HG02763 (cell line): ENCODE data around the gene CFAP61.
"Not testable (repeated sequence)": the region's sequence is repeated elsewhere in the genome, so short reads cannot be mapped to it uniquely, and the experiment has no call there.

Experiments used
- ATAC-seq: cut with Tn5 transposase; IDR thresholded peaks from one replicate; pipeline ENCODE4 v1.9.1; 2021; ENCODE audit warnings: mild to moderate bottlenecking, moderate library complexity; ENCODE audit not compliant: unreplicated experiment

Gene CFAP61, protein sequence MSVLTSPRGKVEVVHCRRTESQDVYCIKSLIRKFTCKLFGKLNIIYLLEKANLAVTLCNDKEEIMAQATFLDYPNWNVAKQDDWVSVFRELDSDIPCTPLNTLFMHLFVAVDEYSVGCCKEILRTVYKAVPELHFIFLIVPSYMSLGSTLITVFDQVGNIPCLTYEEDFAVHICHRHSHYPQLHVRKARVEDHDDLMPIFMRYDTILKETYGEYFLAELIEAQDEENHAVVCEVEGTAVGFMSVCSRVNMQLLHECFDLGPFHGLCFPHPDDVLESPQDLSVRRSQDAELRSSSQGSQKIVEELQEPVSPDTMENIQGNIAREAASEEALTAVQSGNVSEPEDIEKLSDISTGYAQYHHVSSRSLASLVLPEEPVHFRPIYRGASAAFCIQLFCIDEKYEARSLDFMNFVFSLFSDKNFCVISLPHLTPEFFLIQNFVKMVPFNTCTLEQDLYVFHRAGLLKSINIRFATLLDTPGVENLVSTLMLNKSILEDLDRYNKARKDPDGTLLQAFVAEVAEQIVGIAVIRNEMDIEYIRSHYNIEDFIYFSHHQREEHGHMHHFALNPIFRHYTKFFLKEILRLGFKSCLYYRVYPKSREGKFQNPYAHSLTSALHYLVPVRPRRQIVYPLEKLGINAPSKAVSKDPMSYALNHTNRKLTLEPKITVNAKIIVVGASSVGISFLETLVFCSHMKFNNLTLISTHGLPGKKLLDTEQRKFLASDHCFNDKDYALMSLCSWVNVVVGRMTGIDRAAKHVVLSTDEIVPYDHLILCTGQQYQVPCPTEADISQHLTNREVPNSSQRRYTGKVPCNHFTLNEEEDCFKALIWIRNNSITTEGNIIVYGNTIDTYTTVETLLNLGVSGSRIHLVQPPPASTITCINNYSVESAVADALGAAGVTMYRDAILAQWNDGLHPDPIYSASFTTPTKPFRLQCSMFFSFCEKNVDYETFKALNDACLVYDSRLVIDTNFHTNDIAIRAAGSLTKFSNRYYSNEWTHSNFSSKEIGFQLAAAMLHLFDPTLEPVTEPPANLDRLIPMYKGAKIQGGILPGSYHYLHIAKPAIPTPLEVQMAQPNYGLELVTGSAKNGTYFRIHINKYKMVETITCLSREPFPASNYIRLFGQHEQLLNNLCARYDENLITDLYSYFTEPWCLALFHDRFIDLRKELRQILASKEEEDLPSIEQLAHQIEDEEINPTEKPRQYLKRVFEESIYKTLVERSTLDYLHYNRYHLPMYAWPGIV

DNA sequence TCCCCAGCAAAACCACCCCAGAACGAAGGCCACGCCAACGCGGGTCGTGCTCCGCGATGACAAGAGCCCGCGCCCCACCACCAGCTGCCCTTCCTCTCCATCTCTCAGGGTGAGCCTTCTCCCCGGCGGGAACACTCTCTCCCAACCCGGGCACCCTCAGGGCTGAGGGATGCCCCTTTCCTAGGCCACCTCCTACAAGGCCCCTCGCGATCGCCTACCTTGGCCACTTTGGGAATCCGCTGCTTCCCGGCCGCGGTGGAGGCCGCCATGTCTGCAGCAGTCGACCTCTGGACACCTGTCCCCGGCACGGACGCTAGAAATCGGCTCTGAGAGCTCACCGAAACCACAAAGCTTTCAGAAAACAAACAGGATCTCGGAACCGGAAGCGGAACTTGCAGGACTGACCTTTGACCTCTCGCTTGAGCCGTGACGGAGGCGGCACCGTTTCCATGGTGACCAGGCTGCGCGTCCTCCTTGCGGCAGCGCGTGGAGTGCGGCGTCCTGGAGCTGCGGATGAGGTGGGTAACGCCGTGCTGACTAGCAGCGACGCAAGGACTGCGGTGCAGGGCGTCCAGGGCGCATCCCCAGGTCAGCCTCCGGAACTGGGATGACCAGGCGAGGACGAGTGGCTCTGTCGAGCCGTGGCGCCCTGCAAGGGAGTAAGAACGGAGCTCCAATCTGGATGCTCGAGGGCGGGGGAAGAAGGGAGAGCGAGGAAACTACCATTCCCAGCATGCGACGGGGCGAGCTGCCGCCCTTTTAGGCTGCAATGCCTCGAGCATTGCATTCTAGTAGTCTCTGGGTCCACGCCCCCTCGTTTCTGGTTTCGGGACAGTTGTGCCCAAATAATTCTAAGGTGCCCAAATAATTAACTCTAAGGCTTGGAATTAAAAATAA is at the start of gene CFAP61, which contains the start of gene CRNKL1:
Gene CFAP61, plus strand, starts transcription at position 459 of the 897 bp plus-strand sequence. CDS start 4,122 bp downstream, outside the sequence.
Gene CRNKL1, minus strand, starts transcription at position 393 of the 897 bp plus-strand sequence. Its CDS starts 124 bp downstream, at position 269.
- ATAC-seq: peak; percentile 90

DNA sequence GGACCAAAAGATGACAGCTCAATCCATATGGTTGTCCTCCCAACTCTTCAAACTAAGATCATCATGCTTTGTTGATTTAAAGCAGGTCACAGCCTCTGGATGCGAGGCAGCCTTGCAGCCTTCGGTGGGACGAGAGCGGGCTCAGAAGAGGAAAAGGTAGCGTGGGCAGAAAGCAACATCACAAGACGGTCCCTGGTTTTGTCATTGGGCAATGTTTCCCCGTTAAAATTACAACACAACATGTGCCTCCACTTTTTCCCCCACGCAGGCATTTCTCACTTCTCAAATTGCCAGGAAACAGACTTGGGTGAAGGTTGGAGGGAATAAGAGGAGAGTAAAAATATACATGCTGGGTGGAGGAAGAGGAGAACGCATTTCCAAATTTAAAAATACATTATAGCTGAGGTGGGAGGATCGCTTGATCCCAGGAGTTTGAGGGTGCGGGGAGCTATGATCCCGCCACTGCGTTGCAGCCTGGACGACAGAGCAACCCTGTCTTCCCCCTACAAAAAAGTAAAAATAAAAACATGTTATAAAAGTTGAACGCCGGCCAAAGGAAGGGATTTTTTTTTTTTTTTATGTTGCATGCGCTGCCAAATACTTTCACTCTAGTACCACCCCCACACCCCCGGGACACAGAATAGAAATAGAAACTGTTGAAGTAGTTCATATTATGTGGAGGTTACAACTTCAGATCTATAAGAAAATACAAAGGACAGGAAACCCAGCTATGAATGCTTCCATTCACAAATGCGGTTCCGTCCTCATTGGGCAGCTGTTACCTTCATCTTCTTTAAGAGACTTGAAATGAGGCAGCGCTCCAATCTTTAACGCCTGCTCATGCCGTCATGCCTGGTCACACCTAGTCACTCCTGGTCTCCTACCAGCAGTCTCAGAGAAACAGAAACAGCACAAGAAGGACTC is 49.0 kb upstream of the CFAP61 start:
- ATAC-seq: no peak

DNA sequence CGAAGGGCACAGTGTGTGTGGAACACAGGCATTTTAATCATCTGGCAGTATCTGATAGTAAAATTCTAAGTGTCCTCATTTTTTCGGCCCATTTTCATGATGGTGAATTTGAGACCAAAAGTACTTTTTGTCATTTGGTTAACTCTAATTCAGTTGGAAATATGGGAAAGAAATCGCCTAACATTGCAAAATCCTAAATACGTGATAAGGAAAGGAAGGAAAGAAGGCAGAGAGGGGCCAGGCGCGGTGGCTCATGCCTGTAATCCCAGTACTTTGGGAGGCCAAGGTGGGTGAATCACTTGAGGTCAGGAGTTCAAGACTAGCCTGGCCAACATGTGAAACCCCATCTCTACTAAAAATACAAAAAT is 48.4 kb upstream of the CFAP61 start:
- not testable (repeated sequence) for ATAC-seq

DNA sequence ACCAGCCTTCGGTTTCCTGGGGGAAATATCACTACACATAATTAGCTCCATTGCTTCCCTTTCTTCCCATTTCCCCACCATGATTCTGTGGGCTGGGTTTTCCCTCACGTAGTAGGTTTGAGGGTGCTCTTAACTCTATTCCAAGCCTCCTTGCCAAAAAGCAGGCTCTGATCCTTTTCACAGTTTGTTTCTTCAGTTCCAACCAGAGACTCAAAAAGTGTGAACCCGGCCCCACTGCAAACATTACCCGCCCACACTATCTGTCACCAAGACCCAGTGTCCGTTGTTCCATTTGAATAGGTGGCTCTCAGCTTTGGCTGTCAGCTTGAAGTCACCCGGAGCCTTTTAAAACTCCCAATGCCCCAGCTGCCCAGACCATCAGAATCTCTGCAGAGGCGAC is 47.0 kb upstream of the CFAP61 start:
- ATAC-seq: no peak

DNA sequence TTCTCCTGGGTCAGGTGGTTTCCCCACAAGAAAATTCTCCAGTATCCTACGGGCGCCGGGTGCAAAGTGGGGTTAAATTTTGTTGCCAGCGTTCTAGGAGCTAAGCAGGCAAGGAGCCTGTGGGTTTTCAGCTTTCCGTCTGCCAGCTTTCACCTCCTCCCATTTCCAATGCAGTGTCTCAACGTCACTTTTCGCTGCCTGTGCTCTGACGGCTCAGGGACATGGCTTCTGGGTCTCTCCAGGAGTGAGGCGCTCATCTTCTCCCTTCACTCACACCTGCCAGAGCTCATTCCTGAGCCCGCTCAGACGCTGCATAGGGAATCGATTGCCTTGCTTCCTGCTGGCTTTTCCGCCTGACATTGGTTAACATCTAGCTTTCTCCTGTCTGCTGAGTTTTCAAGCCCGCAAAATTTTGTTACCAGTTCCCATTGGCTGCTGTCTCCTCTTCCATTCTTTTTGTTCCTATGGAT is 42.5 kb upstream of the CFAP61 start:
- ATAC-seq: no peak

DNA sequence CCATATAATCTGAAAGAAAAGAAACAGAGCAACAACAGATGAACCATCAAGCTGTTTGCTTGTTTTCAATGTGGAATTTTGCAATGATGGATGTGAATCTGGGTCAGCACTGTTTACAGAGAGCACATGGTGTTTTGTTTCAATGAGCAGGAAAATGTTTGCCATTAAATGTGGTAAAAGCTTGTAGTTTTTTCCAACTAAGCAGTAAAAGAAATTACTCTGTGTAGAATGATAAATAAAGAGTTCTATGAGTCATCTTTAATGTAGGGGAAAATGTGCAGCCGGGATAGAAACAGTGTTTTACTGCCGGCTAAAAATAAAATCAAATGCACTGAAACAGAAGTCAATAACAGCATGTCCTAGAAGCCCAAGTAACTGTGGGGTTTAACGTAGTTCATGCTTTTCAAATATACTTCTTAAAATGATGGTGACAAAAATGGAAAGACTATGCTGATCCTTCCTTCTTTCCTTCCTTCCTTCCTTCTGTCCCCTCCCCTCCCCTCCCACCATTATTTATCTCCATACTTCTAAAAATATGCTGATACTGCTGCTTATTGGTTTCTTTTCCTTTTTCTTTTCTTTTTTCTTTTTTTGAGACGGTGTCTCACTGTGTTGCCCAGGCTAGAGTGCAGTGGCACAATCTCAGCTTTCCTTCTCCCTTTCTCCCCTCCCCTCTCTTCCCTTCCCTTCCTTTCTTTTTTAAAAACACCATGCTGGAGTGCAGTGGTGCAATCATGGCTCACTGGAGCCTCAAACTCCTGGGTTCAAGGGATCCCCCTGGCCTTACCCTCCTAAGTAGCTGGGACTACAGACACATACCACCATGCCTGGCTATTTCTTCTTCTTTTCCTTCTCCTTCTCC is 41.5 kb upstream of the CFAP61 start:
- ATAC-seq: no peak

DNA sequence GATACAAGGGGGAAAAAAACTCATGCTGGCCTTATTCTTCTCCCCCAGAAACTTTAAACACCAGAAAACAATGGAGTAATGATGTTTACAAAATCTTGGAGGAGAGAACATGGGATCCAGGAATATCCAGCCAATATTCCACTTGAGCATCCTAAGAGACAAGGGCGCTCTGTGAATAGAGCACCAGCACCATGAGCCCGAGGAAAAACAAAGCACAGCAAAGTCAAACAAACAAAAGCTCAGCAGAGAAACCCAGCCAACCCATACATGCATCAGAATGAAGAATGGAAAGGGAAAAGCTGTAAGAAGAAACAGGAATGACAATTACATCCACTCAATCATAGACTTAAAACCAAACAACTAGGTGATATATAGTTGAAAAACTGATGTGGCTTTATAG is 39.8 kb upstream of the CFAP61 start:
- no peak for ATAC-seq

DNA sequence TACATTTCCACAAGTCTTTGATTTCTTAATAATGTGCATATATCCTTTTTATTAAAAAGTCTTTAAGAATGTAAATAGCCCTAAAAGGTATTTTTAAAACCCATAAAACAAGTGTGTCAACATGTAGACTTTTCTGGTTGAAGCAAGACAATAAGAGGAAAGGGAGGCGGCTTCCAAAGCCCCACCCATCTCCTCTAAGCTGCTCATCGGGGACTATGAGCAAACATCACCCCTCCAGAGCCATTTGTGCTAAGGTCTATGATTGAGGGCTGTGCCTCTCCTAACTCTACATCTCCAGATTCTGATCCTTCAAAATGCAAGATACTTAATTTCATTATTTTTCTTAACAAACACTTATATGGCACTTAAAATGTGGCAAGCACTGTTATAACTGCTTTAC is 37.7 kb upstream of the CFAP61 start:
- ATAC-seq: no peak

DNA sequence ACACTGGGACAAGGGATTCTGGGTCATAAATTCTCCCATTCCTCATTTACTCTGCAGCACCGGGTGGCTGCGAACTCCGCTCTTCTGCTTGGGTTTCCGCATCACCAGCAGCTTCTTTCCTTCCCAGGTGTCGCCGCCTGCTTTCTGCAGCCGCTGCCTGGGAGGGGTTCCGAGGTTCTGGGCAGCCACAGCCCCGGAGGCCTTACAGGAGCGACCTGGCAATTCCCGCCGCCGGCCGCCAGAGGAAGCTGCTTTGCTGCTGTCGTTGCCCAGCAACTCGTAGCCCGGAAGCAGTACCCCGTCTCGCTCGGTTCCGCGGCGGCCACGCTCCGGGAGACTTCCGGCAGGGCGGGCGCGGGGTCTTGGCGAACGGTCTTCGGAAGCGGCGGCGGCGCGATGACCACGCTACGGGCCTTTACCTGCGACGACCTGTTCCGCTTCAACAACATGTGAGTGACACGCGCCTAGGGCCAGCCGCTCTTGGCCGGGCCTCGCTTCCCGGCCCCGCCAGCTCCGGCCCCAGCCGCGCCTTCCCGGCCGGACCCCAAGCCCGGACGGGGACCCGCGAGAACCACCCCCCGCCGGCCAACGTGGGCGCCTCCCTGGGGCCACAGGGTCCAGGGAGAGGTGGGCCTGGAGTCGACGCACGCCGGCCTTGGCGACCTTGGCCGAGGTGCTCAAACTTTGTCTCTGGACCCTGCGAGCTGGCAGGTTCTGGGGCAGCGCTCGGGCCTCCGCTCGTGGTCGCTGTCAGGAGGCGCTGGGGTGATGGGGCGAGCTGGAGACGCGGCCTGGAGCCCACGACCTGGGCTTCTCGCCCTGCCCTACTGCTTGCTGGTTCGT is 35.1 kb upstream of the CFAP61 start, which contains the start of gene NAA20:
Gene NAA20, plus strand, starts transcription at position 362 of the 843 bp plus-strand sequence. Its CDS starts 35 bp downstream, at position 397.
- ATAC-seq: peak; percentile 98

DNA sequence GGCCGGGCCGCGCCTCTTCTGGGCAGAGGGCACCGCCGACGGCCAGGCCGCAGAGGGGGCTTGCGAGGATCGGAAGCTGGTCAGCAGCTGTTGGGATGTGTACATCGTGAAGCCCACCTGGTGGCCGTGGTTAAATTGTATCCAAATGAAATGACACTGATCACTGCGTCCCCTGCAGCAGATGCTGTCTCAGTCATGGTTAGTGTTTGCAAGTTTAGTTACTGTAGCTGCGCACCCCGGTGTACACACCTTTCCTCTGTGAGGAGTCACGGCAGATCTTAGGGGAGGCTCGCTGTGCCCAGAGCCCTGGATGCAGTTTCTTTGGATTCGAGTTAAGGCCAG is 34.5 kb upstream of the CFAP61 start:
- ATAC-seq: peak; percentile 3

DNA sequence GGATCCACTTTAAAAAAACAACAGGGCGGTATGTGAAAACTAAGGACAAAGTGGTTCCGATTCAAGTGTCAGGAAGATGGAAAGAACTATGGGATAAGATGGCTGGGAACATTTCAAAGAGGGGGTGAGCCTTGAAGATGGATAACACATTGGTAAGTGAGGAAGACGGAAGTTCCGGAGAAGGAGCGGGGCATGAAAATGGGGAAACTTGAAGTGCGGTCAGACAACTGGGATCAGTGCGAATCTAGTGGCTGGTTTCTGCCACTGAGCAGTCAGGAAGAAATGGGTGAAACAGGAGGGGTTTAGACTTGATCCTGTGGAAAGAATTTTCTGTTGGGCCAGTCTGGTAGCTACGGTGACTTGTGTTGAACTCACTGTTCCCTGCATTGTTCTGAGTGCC is 34.0 kb upstream of the CFAP61 start:
- no peak for ATAC-seq

DNA sequence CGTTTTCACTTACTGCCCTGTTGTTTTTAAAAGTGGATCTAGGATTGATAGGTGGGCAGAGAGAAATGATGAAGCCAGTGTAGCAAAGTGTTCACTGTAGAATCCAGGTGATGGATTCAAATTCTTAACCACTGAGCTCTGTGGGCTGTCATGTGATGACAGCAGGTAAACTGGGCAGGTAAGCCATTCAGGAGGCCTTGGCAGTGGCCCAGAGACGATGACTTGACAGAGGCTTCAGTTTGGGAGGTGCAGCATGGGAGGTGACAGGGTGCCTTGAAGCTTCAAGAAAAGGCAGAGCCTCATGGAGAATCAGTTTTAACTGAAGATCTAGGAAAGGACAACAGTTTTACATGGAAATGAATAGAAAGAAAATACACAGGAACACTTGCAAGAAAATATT is 33.2 kb upstream of the CFAP61 start:
- ATAC-seq: no peak

DNA sequence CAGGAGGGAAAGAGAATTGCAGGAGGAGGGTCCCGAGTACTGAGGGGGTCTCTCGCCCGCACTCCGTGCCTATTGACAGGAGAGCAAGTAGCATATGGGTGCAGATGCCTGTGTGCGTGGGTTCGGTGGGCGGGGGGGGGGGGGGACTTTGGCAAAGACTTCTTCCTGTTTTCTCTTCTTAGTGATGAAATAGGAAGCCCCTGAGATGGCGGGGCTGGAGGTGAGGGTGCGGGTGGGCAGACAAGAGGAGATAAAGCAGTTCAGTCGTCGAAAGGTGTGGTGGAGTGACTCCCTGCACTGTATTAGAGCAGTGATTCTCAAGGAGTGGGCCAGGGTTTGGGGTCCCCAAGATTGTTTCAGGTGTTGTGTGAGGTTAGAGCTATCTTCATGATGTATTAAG is 31.4 kb upstream of the CFAP61 start:
- no peak for ATAC-seq

DNA sequence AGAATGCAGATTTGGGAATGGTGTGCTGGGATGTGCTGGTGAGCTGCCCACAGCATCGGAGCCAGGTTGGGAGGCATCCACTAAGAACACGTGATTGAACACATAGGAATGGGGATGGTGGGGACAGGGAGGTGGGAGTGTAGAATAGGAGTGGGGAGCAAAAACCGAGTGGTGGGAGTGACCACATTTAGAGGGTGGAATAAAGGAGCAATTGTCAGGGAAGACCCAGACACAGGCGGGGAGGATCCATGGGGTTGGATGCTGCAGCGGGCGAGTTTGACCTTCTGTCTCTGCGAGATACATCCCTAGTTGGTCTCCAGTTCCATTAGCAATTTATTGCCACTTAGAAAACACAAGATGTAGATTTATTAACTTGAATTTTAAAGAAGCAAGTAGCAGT is 30.5 kb upstream of the CFAP61 start:
- ATAC-seq: no peak

DNA sequence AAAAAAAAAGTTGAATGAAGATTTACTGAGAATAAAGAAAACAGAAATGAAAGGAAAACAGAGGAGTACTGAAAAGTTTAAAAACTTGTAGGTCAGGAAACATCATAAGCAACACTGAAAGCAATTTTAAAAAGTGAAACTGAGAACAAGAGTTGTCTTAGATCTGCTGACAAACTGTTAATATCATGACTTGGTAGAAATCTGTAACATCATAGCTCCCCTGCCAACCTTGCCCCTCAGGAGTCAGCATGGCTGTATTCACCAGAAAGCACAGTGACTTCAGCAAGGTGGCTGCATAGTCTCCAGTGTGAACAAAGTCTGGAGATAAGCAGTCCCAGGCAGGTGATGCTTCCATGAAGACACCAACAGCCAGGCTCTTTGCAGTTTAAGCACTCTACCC is 29.8 kb upstream of the CFAP61 start:
- no peak for ATAC-seq

DNA sequence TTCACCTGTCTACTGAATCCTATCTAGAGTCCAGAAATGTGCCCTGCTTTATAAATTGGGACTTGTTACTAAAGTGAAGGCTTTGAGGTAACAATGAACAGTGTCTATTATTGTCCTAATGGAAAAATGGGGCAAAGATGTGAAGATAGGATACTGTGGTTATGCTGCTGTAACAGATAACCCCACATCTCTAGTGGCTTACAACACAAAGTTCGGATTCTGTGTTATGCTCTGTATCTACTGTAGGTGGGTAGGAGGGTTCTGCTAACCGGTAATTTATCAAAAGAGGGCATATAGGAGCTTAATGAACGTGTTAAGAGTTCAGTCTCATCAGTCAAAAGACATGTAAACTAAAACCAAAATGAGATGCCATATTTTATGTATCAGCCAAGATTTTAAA is 28.9 kb upstream of the CFAP61 start:
- no peak for ATAC-seq

DNA sequence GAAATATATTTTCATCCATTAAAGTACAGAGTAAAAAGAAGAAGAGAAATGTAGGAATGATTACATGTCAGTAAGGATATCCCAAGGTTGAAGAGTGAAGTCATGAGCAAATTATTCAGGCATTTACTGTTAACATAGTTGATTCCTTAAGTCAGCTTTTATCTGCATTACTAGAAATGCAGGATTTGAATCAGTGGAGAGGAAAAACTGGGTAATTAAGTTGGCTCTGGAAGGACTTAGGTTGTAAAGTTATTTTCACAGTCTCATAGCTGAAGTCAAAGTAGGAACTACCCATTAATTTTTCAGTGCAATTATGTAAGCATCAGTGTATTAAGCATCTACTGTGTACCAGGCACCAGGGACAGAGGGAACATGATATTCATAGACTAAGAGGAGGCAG is 27.4 kb upstream of the CFAP61 start:
- ATAC-seq: no peak
